A673 (cell line): ENCODE results near the gene ACCSL. TPM values are rescaled to one million over a fixed set of nuclear protein-coding genes. Genes with fewer than 3 reads are reported as not detected.

Experiments
- BruUV-seq: library from RNA; stranded (reverse); fragments of 400-500 nt; replicated peaks from 2 replicates; lab custom pipeline; 2021; lab: Mats Ljungman, UMichigan
- CTCF ChIA-PET: fragments of 300-600 bp; sonication (Branson Sonifier 250); formaldehyde crosslinking; loops from one replicate; lab custom pipeline; 2022; ENCODE audit warnings: antibody characterized with exemption; lab: Charles Lee
- POLR2A ChIA-PET: fragments of 300-600 bp; sonication (Branson Sonifier 250); formaldehyde crosslinking; loops from one replicate; lab custom pipeline; 2022; ENCODE audit warnings: antibody characterized with exemption; ENCODE audit not compliant: low non-redundant PET; lab: Charles Lee
- DNase-seq: peaks from one replicate; pipeline ENCODE4 v3.0.0-alpha.2; 2015; ENCODE audit warnings: low spot score
- H3K27ac ChIP-seq: fragments of 200-600 bp; sonication (generic); 2 replicates; pipeline ENCODE4 v1.5.1; 2016; ENCODE audit warnings: mixed run types, low read depth, mild to moderate bottlenecking, mixed read lengths, antibody characterized with exemption, low read length; ENCODE audit not compliant: poor library complexity, severe bottlenecking
- H3K27me3 ChIP-seq: fragments of 200-600 bp; sonication (generic); replicated peaks from 2 replicates; pipeline ENCODE4 v1.6.1; 2017; ENCODE audit warnings: mixed run types, low read depth, mild to moderate bottlenecking, mixed read lengths, antibody characterized with exemption, low read length; ENCODE audit not compliant: insufficient read depth, poor library complexity
- H3K36me3 ChIP-seq: fragments of 200-600 bp; sonication (generic); 2 replicates; pipeline ENCODE4 v1.6.1; 2016; ENCODE audit warnings: mixed run types, mild to moderate bottlenecking, mixed read lengths, antibody characterized with exemption, low read length; ENCODE audit not compliant: insufficient read depth, poor library complexity, severe bottlenecking
- H3K4me1 ChIP-seq: fragments of 200-600 bp; sonication (generic); 2 replicates; pipeline ENCODE4 v1.6.1; 2017; ENCODE audit warnings: mixed run types, mild to moderate bottlenecking, mixed read lengths, antibody characterized with exemption, low read length; ENCODE audit not compliant: insufficient read depth, poor library complexity, severe bottlenecking
- H3K4me3 ChIP-seq: fragments of 200-600 bp; sonication (generic); 2 replicates; pipeline ENCODE4 v1.5.1; 2016; ENCODE audit warnings: low read depth, mixed run types, mild to moderate bottlenecking, mixed read lengths, low read length; ENCODE audit not compliant: poor library complexity, severe bottlenecking
- H3K9me3 ChIP-seq: fragments of 200-600 bp; sonication (generic); 2 replicates; pipeline ENCODE4 v1.6.1; 2016; ENCODE audit warnings: mixed run types, low read depth, mild to moderate bottlenecking, mixed read lengths, antibody characterized with exemption, low read length; ENCODE audit not compliant: poor library complexity, severe bottlenecking
- EZH2 ChIP-seq: fragments of 200-600 bp; sonication (generic); IDR thresholded peaks from 2 replicates; pipeline ENCODE4 v1.6.1; 2017; ENCODE audit warnings: borderline replicate concordance, low read depth, mild to moderate bottlenecking, mixed read lengths, antibody characterized with exemption, low read length; ENCODE audit not compliant: poor library complexity, severe bottlenecking
- intact Hi-C: fragments of 100-400 bp; cut with micrococcal nuclease; formaldehyde crosslinking; loops from one replicate; pipeline ENCODE4 v1.10.0; 2022; ENCODE audit not compliant: unreplicated experiment
- total RNA-seq: library from RNA; stranded (reverse); gene quantifications from 2 replicates; pipeline ENCODE4 v1.2.3, GENCODE V29; 2021
- TF ChIP-seq, protein P1 (sequence below): fragments of 300-800, 200-600 bp; sonication (generic); conservative IDR thresholded peaks from 2 replicates; pipeline ENCODE4 v1.5.1; 2017; ENCODE audit warnings: low read depth, mild to moderate bottlenecking, antibody characterized with exemption, low read length, moderate library complexity, mixed read lengths

Gene ACCSL
- total RNA-seq, 1 experiment from 2014 or later: not detected

DNA sequence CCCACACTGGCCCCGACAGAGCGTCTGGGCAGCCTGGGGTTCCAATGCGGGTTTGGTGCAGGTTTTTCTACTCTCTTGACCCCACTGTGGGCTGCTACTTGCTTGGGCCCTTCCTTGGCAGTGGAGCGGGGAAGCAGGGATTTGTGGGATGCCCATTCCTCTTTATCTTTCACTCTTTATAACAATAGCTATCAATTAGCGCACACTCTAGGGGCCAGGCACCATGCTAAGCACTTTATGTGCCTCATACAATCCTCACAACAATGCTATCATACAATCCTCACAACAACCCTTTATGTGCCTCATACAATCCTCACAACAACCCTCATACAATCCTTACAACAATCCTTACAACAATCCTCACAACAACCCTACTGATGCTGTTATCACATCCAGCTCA, 31.0 kb downstream of the ACCSL start:
- ChIA-PET POLR2A (no interaction called here), CTCF (no interaction called here)
- Histone ChIP-seq H3K4me1 (no peaks in the 10 kb centered on the region), H3K9me3 (no peaks in the 10 kb centered on the region), H3K27me3 (no peaks in the 10 kb centered on the region), H3K4me3 (no peak overlapping the region), H3K27ac (no peak overlapping the region), H3K36me3 (no peaks in the 10 kb centered on the region)
- no peak for TF ChIP-seq EZH2
- TF ChIP-seq, protein P1, sequence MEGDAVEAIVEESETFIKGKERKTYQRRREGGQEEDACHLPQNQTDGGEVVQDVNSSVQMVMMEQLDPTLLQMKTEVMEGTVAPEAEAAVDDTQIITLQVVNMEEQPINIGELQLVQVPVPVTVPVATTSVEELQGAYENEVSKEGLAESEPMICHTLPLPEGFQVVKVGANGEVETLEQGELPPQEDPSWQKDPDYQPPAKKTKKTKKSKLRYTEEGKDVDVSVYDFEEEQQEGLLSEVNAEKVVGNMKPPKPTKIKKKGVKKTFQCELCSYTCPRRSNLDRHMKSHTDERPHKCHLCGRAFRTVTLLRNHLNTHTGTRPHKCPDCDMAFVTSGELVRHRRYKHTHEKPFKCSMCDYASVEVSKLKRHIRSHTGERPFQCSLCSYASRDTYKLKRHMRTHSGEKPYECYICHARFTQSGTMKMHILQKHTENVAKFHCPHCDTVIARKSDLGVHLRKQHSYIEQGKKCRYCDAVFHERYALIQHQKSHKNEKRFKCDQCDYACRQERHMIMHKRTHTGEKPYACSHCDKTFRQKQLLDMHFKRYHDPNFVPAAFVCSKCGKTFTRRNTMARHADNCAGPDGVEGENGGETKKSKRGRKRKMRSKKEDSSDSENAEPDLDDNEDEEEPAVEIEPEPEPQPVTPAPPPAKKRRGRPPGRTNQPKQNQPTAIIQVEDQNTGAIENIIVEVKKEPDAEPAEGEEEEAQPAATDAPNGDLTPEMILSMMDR: no peak
- intact Hi-C loops: no loop called here
- no peak for DNase-seq
- no TSS peak for BruUV-seq

DNA sequence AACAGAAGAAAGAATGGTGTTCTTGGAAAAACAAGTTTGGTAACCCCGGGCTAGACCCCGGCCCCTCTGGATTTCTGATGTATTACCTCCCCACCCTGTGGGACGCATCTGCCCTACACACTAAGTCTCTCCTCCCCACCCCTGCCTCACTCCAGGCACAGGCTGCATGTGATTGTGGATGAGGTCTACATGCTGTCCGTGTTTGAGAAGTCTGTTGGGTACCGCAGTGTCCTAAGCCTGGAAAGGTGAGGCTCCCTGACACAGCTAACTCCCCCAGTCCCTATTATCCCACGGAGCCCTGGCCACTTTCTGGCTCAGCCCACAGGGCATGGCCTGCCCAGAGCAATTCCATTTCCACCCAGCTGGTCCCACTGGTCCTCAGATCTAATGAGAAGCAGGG, 31.6 kb downstream of the ACCSL start:
- Histone ChIP-seq H3K9me3 (no peaks in the 10 kb centered on the region), H3K36me3 (no peaks in the 10 kb centered on the region), H3K4me1 (no peaks in the 10 kb centered on the region), H3K27me3 (no peaks in the 10 kb centered on the region), H3K4me3 (no peak overlapping the region), H3K27ac (no peak overlapping the region)
- ChIA-PET POLR2A (no interaction called here), CTCF (no interaction called here)
- intact Hi-C loops: no loop called here
- TF ChIP-seq EZH2: no peak
- TF ChIP-seq, protein P1: no peak
- DNase-seq: no peak
- no TSS peak for BruUV-seq

DNA sequence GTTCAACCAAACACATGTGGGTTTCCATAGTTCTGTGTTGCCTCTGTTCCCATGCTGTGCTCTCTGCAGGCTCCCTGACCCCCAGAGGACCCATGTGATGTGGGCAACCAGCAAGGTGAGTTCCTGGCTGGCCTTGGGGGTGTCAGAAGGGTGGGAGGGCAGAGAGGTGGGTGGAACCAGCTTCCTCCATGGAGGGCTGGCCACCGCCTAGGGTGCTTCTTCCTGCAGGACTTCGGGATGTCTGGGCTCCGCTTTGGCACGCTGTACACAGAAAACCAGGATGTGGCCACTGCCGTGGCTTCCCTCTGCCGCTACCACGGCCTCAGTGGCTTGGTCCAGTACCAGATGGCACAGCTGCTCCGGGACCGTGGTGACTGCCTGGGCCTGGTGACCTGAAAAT, 33.2 kb downstream of the ACCSL start:
- H3K4me3 ChIP-seq: no peak overlapping the region
- no peak for DNase-seq
- H3K27me3 ChIP-seq: no peaks in the 10 kb centered on the region
- no peak for TF ChIP-seq EZH2
- TF ChIP-seq, protein P1: no peak
- intact Hi-C loops: no loop called here
- no TSS peak for BruUV-seq
- no peaks in the 10 kb centered on the region for H3K4me1 ChIP-seq
- H3K27ac ChIP-seq: no peak overlapping the region
- CTCF ChIA-PET: no interaction called here
- POLR2A ChIA-PET: no interaction called here
- no peaks in the 10 kb centered on the region for H3K36me3 ChIP-seq
- no peaks in the 10 kb centered on the region for H3K9me3 ChIP-seq
